SHP77 (cell line): ENCODE measurements around the gene CDH13.

ENCODE experiments used
- DNase-seq, 2 experiments: peaks; one replicate each; lab custom pipeline; 2025; lab: John Stamatoyannopoulos, UW

The CDH13 gene

GRCh38 chr16:83682116-83682867, 1055.5 kb downstream of the CDH13 start:
- DNase-seq, result no peak

- DNase-seq, result no peak
Measured at GRCh38 chr16:83682868-83683235, 1056.1 kb downstream of the CDH13 start.

GRCh38 chr16:83685615-83686165, 1058.9 kb downstream of the CDH13 start:
- DNase-seq, result no peak

GRCh38 chr16:83686726-83687125, 1060.0 kb downstream of the CDH13 start:
- no peak for DNase-seq

- DNase-seq, result no peak
Measured at GRCh38 chr16:83689385-83689831, 1062.6 kb downstream of the CDH13 start.

GRCh38 chr16:83692224-83692623, 1065.5 kb downstream of the CDH13 start:
- DNase-seq, result no peak

GRCh38 chr16:83698964-83699363, 1072.2 kb downstream of the CDH13 start:
- no peak for DNase-seq

GRCh38 chr16:83699817-83700216, 1073.0 kb downstream of the CDH13 start:
- no peak for DNase-seq

- DNase-seq, result no peak
Measured at GRCh38 chr16:83700918-83701317, 1074.1 kb downstream of the CDH13 start.

- no peak for DNase-seq
Measured at GRCh38 chr16:83701494-83701893, 1074.7 kb downstream of the CDH13 start.

GRCh38 chr16:83704656-83705055, 1077.9 kb downstream of the CDH13 start:
- no peak for DNase-seq

GRCh38 chr16:83705856-83706255, 1079.1 kb downstream of the CDH13 start:
- no peak for DNase-seq

GRCh38 chr16:83706394-83706793, 1079.6 kb downstream of the CDH13 start:
- no peak for DNase-seq

- no peak for DNase-seq
Measured at GRCh38 chr16:83711069-83711468, 1084.3 kb downstream of the CDH13 start.

GRCh38 chr16:83713597-83713996, 1086.8 kb downstream of the CDH13 start:
- peak; percentile 73 to 79 for DNase-seq

GRCh38 chr16:83714286-83714685, 1087.5 kb downstream of the CDH13 start:
- no peak for DNase-seq

GRCh38 chr16:83715217-83715920, 1088.6 kb downstream of the CDH13 start:
- peak; percentile 94 to 95 for DNase-seq

GRCh38 chr16:83717308-83717707, 1090.5 kb downstream of the CDH13 start:
- no peak for DNase-seq

- DNase-seq, result no peak
Measured at GRCh38 chr16:83717814-83718213, 1091.0 kb downstream of the CDH13 start.

- no peak for DNase-seq
Measured at GRCh38 chr16:83720213-83720612, 1093.4 kb downstream of the CDH13 start.

- DNase-seq, result peak; percentile 6 to 29
Measured at GRCh38 chr16:83720981-83721380, 1094.2 kb downstream of the CDH13 start.

- no peak for DNase-seq
Measured at GRCh38 chr16:83721676-83722075, 1094.9 kb downstream of the CDH13 start.
